ENCODE results near the gene SLC41A2.
"Not testable (repeated sequence)": the region's sequence is repeated elsewhere in the genome, so short reads cannot be mapped to it uniquely, and the experiment has no call there.

Gene SLC41A2

GRCh38 chr12:104977688-104978087 lies 19.6 kb upstream of the SLC41A2 start:
- not testable (repeated sequence) for H3K9me3 ChIP-seq (ENCODE audit: insufficient read depth, low read depth, low read length); H3K36me3 ChIP-seq (ENCODE audit: insufficient read depth, low read depth, low read length); H3K4me3 ChIP-seq (ENCODE audit: low read length); H3K4me1 ChIP-seq (ENCODE audit: insufficient read depth, low read length); H3K9ac ChIP-seq (ENCODE audit: low read depth, low read length); H3K27ac ChIP-seq (ENCODE audit: low read length); H3K27me3 ChIP-seq (ENCODE audit: insufficient read depth, low read length)

GRCh38 chr12:104976703-104977102 lies 18.6 kb upstream of the SLC41A2 start:
- H3K9me3 ChIP-seq (ENCODE audit: insufficient read depth, low read depth, low read length) = no peaks in the 10 kb centered on the region
- no peak overlapping the region for H3K4me3 ChIP-seq (ENCODE audit: low read length)
- H3K27ac ChIP-seq (ENCODE audit: low read length) = no peak overlapping the region

GRCh38 chr12:104975587-104976343 lies 17.7 kb upstream of the SLC41A2 start:
- H3K4me3 ChIP-seq (ENCODE audit: low read length) = no peak overlapping the region
- no peak overlapping the region for H3K9ac ChIP-seq (ENCODE audit: low read depth, low read length)
- H3K4me1 ChIP-seq (ENCODE audit: insufficient read depth, low read length) = no peaks in the 10 kb centered on the region
- no peak overlapping the region for H3K27ac ChIP-seq (ENCODE audit: low read length)
- H3K36me3 ChIP-seq (ENCODE audit: insufficient read depth, low read depth, low read length) = no peaks in the 10 kb centered on the region
- no peaks in the 10 kb centered on the region for H3K27me3 ChIP-seq (ENCODE audit: insufficient read depth, low read length)
- no peaks in the 10 kb centered on the region for H3K9me3 ChIP-seq (ENCODE audit: insufficient read depth, low read depth, low read length)

More at GRCh38 chr12:104976703-104977102, 18.6 kb upstream of the SLC41A2 start:
- Histone ChIP-seq H3K9ac (ENCODE audit: low read depth, low read length) (no peak overlapping the region), H3K27me3 (ENCODE audit: insufficient read depth, low read length) (no peaks in the 10 kb centered on the region), H3K4me1 (ENCODE audit: insufficient read depth, low read length) (no peaks in the 10 kb centered on the region), H3K36me3 (ENCODE audit: insufficient read depth, low read depth, low read length) (no peaks in the 10 kb centered on the region)

GRCh38 chr12:104974626-104975290 lies 16.7 kb upstream of the SLC41A2 start:
- Histone ChIP-seq H3K9ac (ENCODE audit: low read depth, low read length) (no peak overlapping the region), H3K27me3 (ENCODE audit: insufficient read depth, low read length) (no peaks in the 10 kb centered on the region), H3K4me1 (ENCODE audit: insufficient read depth, low read length) (no peaks in the 10 kb centered on the region), H3K9me3 (ENCODE audit: insufficient read depth, low read depth, low read length) (no peaks in the 10 kb centered on the region), H3K36me3 (ENCODE audit: insufficient read depth, low read depth, low read length) (no peaks in the 10 kb centered on the region), H3K27ac (ENCODE audit: low read length) (no peak overlapping the region), H3K4me3 (ENCODE audit: low read length) (no peak overlapping the region)

GRCh38 chr12:104973250-104973649 lies 15.2 kb upstream of the SLC41A2 start:
- Histone ChIP-seq H3K9me3 (ENCODE audit: insufficient read depth, low read depth, low read length) (no peaks in the 10 kb centered on the region), H3K9ac (ENCODE audit: low read depth, low read length) (no peak overlapping the region), H3K4me1 (ENCODE audit: insufficient read depth, low read length) (no peaks in the 10 kb centered on the region), H3K27me3 (ENCODE audit: insufficient read depth, low read length) (no peaks in the 10 kb centered on the region), H3K36me3 (ENCODE audit: insufficient read depth, low read depth, low read length) (no peaks in the 10 kb centered on the region), H3K27ac (ENCODE audit: low read length) (no peak overlapping the region), H3K4me3 (ENCODE audit: low read length) (no peak overlapping the region)

GRCh38 chr12:104971306-104971705 lies 13.2 kb upstream of the SLC41A2 start:
- Histone ChIP-seq H3K9ac (ENCODE audit: low read depth, low read length) (no peak overlapping the region), H3K36me3 (ENCODE audit: insufficient read depth, low read depth, low read length) (no peaks in the 10 kb centered on the region), H3K4me3 (ENCODE audit: low read length) (no peak overlapping the region), H3K4me1 (ENCODE audit: insufficient read depth, low read length) (no peaks in the 10 kb centered on the region), H3K27me3 (ENCODE audit: insufficient read depth, low read length) (no peaks in the 10 kb centered on the region), H3K9me3 (ENCODE audit: insufficient read depth, low read depth, low read length) (no peaks in the 10 kb centered on the region), H3K27ac (ENCODE audit: low read length) (no peak overlapping the region)

GRCh38 chr12:104969343-104969742 lies 11.3 kb upstream of the SLC41A2 start:
- Histone ChIP-seq H3K27ac (ENCODE audit: low read length) (no peak overlapping the region), H3K9me3 (ENCODE audit: insufficient read depth, low read depth, low read length) (no peaks in the 10 kb centered on the region), H3K4me3 (ENCODE audit: low read length) (no peak overlapping the region), H3K27me3 (ENCODE audit: insufficient read depth, low read length) (no peaks in the 10 kb centered on the region), H3K4me1 (ENCODE audit: insufficient read depth, low read length) (no peaks in the 10 kb centered on the region), H3K36me3 (ENCODE audit: insufficient read depth, low read depth, low read length) (no peaks in the 10 kb centered on the region), H3K9ac (ENCODE audit: low read depth, low read length) (no peak overlapping the region)

- Histone ChIP-seq H3K4me3 (ENCODE audit: low read length) (no peak overlapping the region), H3K27ac (ENCODE audit: low read length) (no peak overlapping the region), H3K36me3 (ENCODE audit: insufficient read depth, low read depth, low read length) (no peaks in the 10 kb centered on the region), H3K9me3 (ENCODE audit: insufficient read depth, low read depth, low read length) (no peaks in the 10 kb centered on the region), H3K9ac (ENCODE audit: low read depth, low read length) (no peak overlapping the region), H3K4me1 (ENCODE audit: insufficient read depth, low read length) (no peaks in the 10 kb centered on the region), H3K27me3 (ENCODE audit: insufficient read depth, low read length) (no peaks in the 10 kb centered on the region)
Observed at GRCh38 chr12:104966677-104967076, 8.6 kb upstream of the SLC41A2 start.

- Histone ChIP-seq H3K4me3 (ENCODE audit: low read length) (no peak overlapping the region), H3K9me3 (ENCODE audit: insufficient read depth, low read depth, low read length) (no peaks in the 10 kb centered on the region), H3K4me1 (ENCODE audit: insufficient read depth, low read length) (no peaks in the 10 kb centered on the region), H3K36me3 (ENCODE audit: insufficient read depth, low read depth, low read length) (no peaks in the 10 kb centered on the region), H3K27me3 (ENCODE audit: insufficient read depth, low read length) (peaks cover 4% of the 10 kb centered on the region), H3K9ac (ENCODE audit: low read depth, low read length) (no peak overlapping the region), H3K27ac (ENCODE audit: low read length) (no peak overlapping the region)
Observed at GRCh38 chr12:104964856-104965205, 6.7 kb upstream of the SLC41A2 start.

- H3K9me3 ChIP-seq (ENCODE audit: insufficient read depth, low read depth, low read length) = no peaks in the 10 kb centered on the region
- H3K27ac ChIP-seq (ENCODE audit: low read length) = no peak overlapping the region
- no peaks in the 10 kb centered on the region for H3K4me1 ChIP-seq (ENCODE audit: insufficient read depth, low read length)
- no peaks in the 10 kb centered on the region for H3K36me3 ChIP-seq (ENCODE audit: insufficient read depth, low read depth, low read length)
- no peak overlapping the region for H3K9ac ChIP-seq (ENCODE audit: low read depth, low read length)
- no peak overlapping the region for H3K4me3 ChIP-seq (ENCODE audit: low read length)
- peaks cover 9% of the 10 kb centered on the region for H3K27me3 ChIP-seq (ENCODE audit: insufficient read depth, low read length)
Observed at GRCh38 chr12:104964167-104964855, 6.2 kb upstream of the SLC41A2 start.

GRCh38 chr12:104963757-104964156 lies 5.7 kb upstream of the SLC41A2 start:
- no peak overlapping the region for H3K9ac ChIP-seq (ENCODE audit: low read depth, low read length)
- no peak overlapping the region for H3K27ac ChIP-seq (ENCODE audit: low read length)
- peaks cover 15% of the 10 kb centered on the region for H3K27me3 ChIP-seq (ENCODE audit: insufficient read depth, low read length)
- H3K4me3 ChIP-seq (ENCODE audit: low read length) = no peak overlapping the region
- peaks cover 3% of the 10 kb centered on the region; the same call in 1 of the 2 replicates for H3K4me1 ChIP-seq (ENCODE audit: insufficient read depth, low read length)
- no peaks in the 10 kb centered on the region for H3K9me3 ChIP-seq (ENCODE audit: insufficient read depth, low read depth, low read length)
- H3K36me3 ChIP-seq (ENCODE audit: insufficient read depth, low read depth, low read length) = no peaks in the 10 kb centered on the region

- Histone ChIP-seq H3K4me1 (ENCODE audit: insufficient read depth, low read length) (peaks cover 5% of the 10 kb centered on the region; the same call in 1 of the 2 replicates), H3K36me3 (ENCODE audit: insufficient read depth, low read depth, low read length) (no peaks in the 10 kb centered on the region), H3K27ac (ENCODE audit: low read length) (no peak overlapping the region)
Observed at GRCh38 chr12:104960464-104960863, 2.4 kb upstream of the SLC41A2 start.

More at GRCh38 chr12:104960464-104960863, 2.4 kb upstream of the SLC41A2 start:
- H3K4me3 ChIP-seq (ENCODE audit: low read length) = no peak overlapping the region
- H3K9ac ChIP-seq (ENCODE audit: low read depth, low read length) = no peak overlapping the region
- no peaks in the 10 kb centered on the region for H3K9me3 ChIP-seq (ENCODE audit: insufficient read depth, low read depth, low read length)
- H3K27me3 ChIP-seq (ENCODE audit: insufficient read depth, low read length) = peaks cover 41% of the 10 kb centered on the region
